GM21381 (cell line): ENCODE data around the gene APLF.

Experiments used
- ATAC-seq: cut with Tn5 transposase; IDR thresholded peaks from one replicate; pipeline ENCODE4 v1.9.1; 2021; ENCODE audit warnings: mild to moderate bottlenecking, moderate library complexity; ENCODE audit not compliant: unreplicated experiment

Gene APLF

DNA sequence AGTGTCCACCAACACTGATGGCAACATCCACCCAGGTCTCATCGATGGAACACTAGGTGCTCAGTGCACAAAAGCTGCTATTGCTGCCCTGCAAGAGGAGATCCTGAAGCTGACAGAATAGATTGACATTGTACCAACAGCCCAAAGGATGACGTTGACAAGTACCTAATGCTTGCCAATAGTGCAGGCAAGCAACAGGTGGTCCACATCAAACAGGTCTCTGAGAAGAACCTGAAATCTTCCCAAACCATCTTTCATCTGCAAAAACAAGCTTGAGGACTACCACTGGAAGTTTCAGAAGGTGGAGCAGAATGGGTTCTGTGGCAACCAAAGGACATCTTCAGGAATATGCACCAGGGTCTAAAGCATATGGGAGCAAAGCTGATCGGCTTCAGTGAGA, 160.2 kb downstream of the APLF start:
- ATAC-seq = no peak
